ENCODE measurements around the gene CA11.

DNA sequence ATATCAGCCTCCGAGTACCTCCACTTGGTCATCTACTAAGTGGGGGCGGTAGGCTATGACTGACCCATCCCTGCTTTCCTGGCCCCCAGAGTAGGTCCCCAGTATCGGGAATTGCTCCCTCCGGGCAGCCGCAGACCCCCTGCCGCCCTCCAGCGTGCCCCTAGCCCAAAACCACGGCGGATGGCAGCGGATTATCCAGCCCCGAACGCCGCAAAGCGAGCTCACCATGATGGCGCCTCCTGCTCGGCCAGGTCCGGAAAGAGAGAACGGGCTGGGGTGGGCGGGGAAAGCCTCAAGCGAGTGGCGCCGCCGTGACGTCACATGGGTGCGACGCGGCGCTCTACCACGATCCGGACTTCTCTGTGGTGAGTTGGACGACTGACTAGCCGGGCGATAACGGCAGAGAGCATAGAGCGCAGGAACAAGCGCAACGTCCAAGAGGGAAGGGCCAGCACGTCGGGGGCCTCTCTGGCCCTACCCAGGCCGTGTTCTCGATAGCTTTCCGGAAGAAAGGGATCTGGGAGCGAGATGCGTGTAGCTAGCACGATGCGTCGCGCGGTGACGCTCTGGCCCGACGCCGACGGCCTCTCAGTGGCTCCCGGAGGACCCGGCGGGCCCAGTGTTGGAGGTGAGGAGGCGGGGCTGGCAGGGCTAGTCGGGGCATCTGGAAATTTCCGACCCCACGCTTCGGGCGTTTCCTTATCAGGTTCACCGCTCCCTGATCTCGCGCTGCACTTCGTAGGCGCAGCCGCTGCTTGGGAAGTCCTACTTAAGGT lies 26.9 kb downstream of the CA11 start, which contains the start of the genes RPL18 and SPHK2:
- TF ChIP-seq CTCF (IDR thresholded peaks at IDR 0.05) (peak in 1 of 7 experiments; percentile 4), POLR2A (IDR thresholded peaks at IDR 0.05) (peak; percentile 85 to 96 (median 92))
